GM12874 (cell line): ENCODE results near the gene CWC27.

Experiments used
- CTCF ChIP-seq: IDR thresholded peaks from 2 replicates; pipeline ENCODE4 v1.5.1; 2011; ENCODE audit warnings: low read depth, mild to moderate bottlenecking, control low read depth, low read length, moderate library complexity; ENCODE audit not compliant: insufficient read depth

The CWC27 gene

GRCh38 chr5:64749385-64749784 lies 19.3 kb upstream of the CWC27 start:
- no peak for TF ChIP-seq CTCF

GRCh38 chr5:64754066-64754465 lies 14.7 kb upstream of the CWC27 start:
- no peak for TF ChIP-seq CTCF

- no peak for TF ChIP-seq CTCF
Measured at GRCh38 chr5:64758901-64759300, 9.8 kb upstream of the CWC27 start.

GRCh38 chr5:64759960-64760660 lies 8.6 kb upstream of the CWC27 start:
- TF ChIP-seq CTCF: no peak

GRCh38 chr5:64763948-64764503 lies 4.7 kb upstream of the CWC27 start:
- no peak for TF ChIP-seq CTCF

GRCh38 chr5:64765804-64766504 lies 2.8 kb upstream of the CWC27 start:
- no peak for TF ChIP-seq CTCF

- no peak for TF ChIP-seq CTCF
Measured at GRCh38 chr5:64766941-64767340, 1.8 kb upstream of the CWC27 start.
